GM19468 (cell line): ENCODE measurements around the gene DNM3.

Experiments
- ATAC-seq: cut with Tn5 transposase; IDR thresholded peaks from one replicate; pipeline ENCODE4 v1.9.1; 2021; ENCODE audit warnings: mild to moderate bottlenecking, moderate library complexity, moderate number of reproducible peaks; ENCODE audit not compliant: unreplicated experiment; ENCODE audit errors: extremely low read depth

DNM3 gene

GRCh38 chr1:171865106-171865505 lies 23.8 kb downstream of the DNM3 start:
- ATAC-seq: no peak

GRCh38 chr1:171867236-171867635 lies 25.9 kb downstream of the DNM3 start:
- no peak for ATAC-seq

GRCh38 chr1:171868217-171868803 lies 27.0 kb downstream of the DNM3 start:
- no peak for ATAC-seq

GRCh38 chr1:171869097-171869496 lies 27.8 kb downstream of the DNM3 start:
- ATAC-seq: no peak

GRCh38 chr1:171871848-171872247 lies 30.6 kb downstream of the DNM3 start:
- ATAC-seq: no peak

GRCh38 chr1:171872430-171872829 lies 31.1 kb downstream of the DNM3 start:
- no peak for ATAC-seq

GRCh38 chr1:171873664-171874063 lies 32.4 kb downstream of the DNM3 start:
- no peak for ATAC-seq

GRCh38 chr1:171877701-171878100 lies 36.4 kb downstream of the DNM3 start:
- ATAC-seq: no peak

- ATAC-seq: no peak
Measured at GRCh38 chr1:171879556-171879955, 38.3 kb downstream of the DNM3 start.

GRCh38 chr1:171881442-171881841 lies 40.1 kb downstream of the DNM3 start:
- no peak for ATAC-seq

GRCh38 chr1:171883849-171884248 lies 42.6 kb downstream of the DNM3 start:
- ATAC-seq: no peak

- ATAC-seq: no peak
Measured at GRCh38 chr1:171884475-171884874, 43.2 kb downstream of the DNM3 start.

GRCh38 chr1:171890131-171890530 lies 48.8 kb downstream of the DNM3 start:
- ATAC-seq: no peak

GRCh38 chr1:171896936-171897703 lies 55.8 kb downstream of the DNM3 start:
- ATAC-seq: no peak

GRCh38 chr1:171898941-171899340 lies 57.6 kb downstream of the DNM3 start:
- no peak for ATAC-seq

- no peak for ATAC-seq
Measured at GRCh38 chr1:171899838-171900237, 58.5 kb downstream of the DNM3 start.

- ATAC-seq: no peak
Measured at GRCh38 chr1:171901245-171901644, 59.9 kb downstream of the DNM3 start.

- no peak for ATAC-seq
Measured at GRCh38 chr1:171902527-171902926, 61.2 kb downstream of the DNM3 start.

- ATAC-seq: no peak
Measured at GRCh38 chr1:171904778-171905450, 63.6 kb downstream of the DNM3 start.

GRCh38 chr1:171909711-171910110 lies 68.4 kb downstream of the DNM3 start:
- ATAC-seq: no peak

- no peak for ATAC-seq
Measured at GRCh38 chr1:171910786-171911185, 69.5 kb downstream of the DNM3 start.
